Subcutaneous adipose tissue (tissue), 4 donors: Measurements from ENCODE around the gene C8A. TPM values are rescaled to one million over a fixed set of nuclear protein-coding genes. Genes with fewer than 3 reads are reported as not detected.

Experiments used
- total RNA-seq, 4 donors: library from RNA; depleted of rRNA; stranded (reverse); fragments of >200 nt; gene quantifications; one replicate each; pipeline ENCODE4 v1.1.0, GENCODE V29; 2016
- TF ChIP-seq, protein P1 (sequence below): fragments of 450-650 bp; IDR thresholded peaks from one replicate; pipeline ENCODE4 v1.5.1; 2016; ENCODE audit warnings: low read depth, mild to moderate bottlenecking, control low read depth, antibody characterized with exemption, moderate library complexity

Gene C8A
- total RNA-seq, 4 donors from 2014 or later = not detected

DNA sequence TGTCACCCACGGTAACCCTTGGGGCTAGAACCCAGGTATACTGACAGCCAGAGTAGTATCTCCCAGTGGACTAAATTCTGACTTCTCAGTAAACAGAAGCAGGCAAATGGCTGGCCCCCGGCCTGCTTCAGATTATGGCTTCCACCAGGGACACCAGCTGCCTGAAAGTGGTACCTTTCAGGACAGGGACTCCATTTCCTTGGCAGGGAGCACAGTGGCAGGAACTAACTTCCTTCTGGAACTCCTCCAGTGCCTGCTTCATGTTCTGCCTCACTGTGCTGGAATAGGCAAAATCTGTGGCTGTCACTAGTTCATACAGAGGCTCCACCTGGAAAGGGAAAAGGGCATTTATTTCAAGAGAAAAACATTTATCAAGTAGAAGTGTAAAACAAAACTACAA, 78.6 kb downstream of the C8A start:
- TF ChIP-seq, protein P1, sequence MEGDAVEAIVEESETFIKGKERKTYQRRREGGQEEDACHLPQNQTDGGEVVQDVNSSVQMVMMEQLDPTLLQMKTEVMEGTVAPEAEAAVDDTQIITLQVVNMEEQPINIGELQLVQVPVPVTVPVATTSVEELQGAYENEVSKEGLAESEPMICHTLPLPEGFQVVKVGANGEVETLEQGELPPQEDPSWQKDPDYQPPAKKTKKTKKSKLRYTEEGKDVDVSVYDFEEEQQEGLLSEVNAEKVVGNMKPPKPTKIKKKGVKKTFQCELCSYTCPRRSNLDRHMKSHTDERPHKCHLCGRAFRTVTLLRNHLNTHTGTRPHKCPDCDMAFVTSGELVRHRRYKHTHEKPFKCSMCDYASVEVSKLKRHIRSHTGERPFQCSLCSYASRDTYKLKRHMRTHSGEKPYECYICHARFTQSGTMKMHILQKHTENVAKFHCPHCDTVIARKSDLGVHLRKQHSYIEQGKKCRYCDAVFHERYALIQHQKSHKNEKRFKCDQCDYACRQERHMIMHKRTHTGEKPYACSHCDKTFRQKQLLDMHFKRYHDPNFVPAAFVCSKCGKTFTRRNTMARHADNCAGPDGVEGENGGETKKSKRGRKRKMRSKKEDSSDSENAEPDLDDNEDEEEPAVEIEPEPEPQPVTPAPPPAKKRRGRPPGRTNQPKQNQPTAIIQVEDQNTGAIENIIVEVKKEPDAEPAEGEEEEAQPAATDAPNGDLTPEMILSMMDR = no peak

DNA sequence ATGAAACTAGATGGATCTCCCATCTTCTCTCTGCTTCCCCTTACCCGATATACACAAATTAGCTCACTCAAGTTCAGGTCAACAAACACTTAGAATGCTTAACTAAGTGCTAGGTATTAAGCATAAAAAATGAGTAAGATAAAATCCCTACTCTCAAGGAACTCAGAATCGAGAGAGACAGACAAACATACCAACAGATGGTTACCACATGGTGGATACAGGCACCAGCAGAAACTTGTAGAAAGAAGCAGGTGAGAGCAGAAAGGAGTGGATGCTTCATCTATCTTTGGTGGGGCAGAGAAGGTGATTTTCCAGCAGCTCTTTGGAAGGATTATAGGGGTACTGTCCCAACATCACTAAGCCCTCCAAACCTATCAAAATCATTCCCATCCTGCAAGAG, 79.0 kb downstream of the C8A start:
- TF ChIP-seq, protein P1 = no peak

DNA sequence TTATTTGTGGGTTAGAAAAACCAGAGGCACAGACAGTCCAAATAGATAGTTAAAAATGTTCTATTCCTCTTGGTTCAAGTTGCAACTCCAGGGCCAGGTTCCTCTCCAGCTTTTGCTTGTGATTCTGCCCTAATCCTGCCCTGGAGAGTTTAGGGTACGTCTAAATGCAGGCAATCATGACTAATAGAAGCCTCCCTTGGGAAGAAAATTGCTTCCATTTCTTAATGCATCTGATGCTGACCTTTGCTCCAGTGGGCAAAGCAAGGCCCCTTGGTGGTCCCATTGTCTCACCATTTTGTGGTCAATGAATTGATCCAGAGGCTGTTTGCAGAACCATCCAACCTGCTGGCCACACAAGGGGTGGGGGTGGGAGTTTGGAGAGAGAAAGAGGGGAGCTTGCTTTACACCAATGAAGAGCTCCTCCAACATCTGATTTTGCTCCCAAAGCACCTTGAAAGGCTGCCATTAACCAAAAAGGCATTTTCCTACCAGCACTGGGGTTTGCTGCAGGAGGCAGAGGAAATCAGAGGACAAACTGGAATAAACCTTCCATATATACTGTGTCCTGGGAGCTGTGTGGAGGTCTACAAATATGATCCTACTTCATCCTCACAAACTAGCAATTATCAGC, 79.9 kb downstream of the C8A start:
- TF ChIP-seq, protein P1 = no peak

DNA sequence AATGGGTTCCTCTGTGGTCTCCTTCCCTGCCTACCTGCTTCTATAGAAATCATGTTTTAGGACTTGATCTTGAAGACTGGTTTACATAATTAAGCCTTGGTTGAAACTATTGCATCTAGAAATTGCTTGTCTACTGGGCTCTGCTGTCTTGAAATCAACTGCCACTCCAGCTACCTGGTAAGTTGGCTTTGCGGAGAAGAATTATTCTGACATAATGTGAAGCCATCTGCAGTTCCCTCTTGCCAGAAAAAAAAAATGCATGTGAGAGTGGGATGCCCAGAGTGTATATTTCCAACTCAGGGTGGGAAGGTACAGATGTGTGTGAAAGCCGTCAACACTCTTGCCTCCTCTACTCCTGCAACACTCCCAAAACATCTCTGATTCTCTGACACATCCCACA, 84.0 kb downstream of the C8A start:
- TF ChIP-seq, protein P1 = no peak

DNA sequence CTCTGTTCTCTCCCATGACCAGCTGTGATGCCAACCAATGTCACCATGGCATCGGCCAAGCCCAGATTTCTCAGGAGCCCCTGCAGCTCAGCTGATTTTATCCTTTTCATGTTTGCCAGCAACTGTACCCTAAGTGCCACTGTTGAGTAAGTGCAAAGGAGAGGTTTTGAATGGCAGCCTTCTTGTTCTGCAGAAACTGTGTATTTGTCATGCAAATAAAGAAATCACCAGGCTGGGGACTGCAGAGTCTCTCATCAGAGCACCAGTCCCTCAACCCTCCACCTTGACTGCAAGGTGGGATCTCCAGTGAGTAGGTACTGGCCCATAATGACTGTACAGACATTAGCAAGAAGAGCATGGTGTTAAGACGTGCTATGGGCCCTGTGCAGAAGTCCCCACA, 84.6 kb downstream of the C8A start:
- TF ChIP-seq, protein P1 = no peak

DNA sequence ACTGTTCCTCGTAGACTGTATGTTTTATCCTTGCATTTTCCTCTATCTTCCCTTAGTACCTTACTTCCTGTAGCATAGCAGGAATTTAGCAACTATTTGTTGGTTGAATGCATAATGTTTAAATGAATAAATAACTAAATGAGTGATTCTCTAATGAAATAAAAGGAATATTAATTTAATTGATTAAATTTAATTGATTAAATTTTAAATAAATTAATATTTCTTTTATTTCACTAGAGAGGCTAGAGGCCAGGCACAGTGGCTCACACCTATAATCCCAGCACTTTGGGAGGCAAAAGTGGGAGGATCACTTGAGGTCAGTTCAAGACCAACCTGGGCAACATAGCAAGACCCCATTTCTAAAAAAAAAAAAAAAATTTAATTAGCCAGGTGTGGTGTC, 85.4 kb downstream of the C8A start:
- TF ChIP-seq, protein P1 = no peak

DNA sequence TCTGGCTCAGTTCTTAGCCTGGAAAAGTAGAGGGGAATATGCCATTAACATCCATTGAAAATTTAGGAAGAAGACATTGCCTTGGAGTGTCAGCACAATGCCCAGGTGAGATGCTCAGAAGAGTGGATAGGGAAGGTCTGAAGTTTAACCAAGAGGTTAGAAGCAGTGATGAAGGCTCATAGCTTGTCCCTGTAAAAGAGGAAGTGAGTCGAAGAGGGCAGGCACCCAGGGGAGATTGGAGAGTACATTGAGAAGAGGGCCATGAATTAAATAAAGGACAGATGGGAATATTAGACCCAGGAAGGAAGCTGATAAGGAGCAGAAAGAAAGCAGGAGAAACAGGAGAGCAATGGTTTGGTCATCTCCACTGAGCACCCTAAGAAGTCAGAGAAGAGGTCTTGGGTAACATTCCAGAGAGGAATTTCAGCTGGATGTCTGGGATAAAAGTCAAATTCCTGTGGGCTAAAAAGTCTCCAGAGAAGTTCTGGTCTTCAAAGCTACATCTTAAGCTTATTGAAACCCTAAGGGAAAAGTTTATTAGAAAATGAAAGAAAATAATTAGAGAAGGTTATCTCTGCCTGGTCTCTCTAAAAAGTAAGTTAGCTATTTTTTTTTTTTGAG, 93.9 kb downstream of the C8A start:
- TF ChIP-seq, protein P1 = no peak
